ENCODE results near the gene DDX10. TPM values are rescaled to one million over a fixed set of nuclear protein-coding genes. Genes with fewer than 3 reads are reported as not detected.

Gene DDX10
- polyA plus RNA-seq, 1 of the 3 experiments (the other 2 are of a cell fraction), result 35.8 TPM

- Histone ChIP-seq H3K4me3 (ENCODE audit: low read depth in 2 of 2, low read length in 1 of 2) (no peak overlapping the region), H3K27ac (ENCODE audit: low read depth in 2 of 2, low read length in 1 of 2) (no peak overlapping the region), H3K9me3 (no peaks in the 10 kb centered on the region), H3F3A (replicated peaks; ENCODE audit: insufficient read depth) (peaks cover 6% of the 10 kb centered on the region), H3K9me2 (no peaks in the 10 kb centered on the region), H3K79me2 (ENCODE audit: insufficient read depth) (peaks cover 4% of the 10 kb centered on the region; the same call in 1 of the 2 replicates), H4K20me1 (ENCODE audit: insufficient read depth) (no peaks in the 10 kb centered on the region), H3K27me3 (ENCODE audit: insufficient read depth) (no peaks in the 10 kb centered on the region), H3K4me1 (ENCODE audit: control insufficient read depth in 1 of 2, insufficient read depth in 2 of 2, low read depth in 1 of 2, low read length in 1 of 2) (peaks cover 0 to 8% of the 10 kb centered on the region in 2 experiments; a peak in 2 of 4 replicates), H2AFZ (ENCODE audit: low read depth) (no peak overlapping the region), H3K9ac (no peak overlapping the region), H3K36me3 (replicated peaks in 1 of 2; ENCODE audit: control insufficient read depth in 1 of 2, insufficient read depth in 2 of 2, low read length in 1 of 2) (no peaks in the 10 kb centered on the region), H3K4me2 (no peak overlapping the region)
- 96% methylated on average over 2 of the region's 2 CpGs for WGBS (ENCODE audit: low lambda C conversion rate)
- POLR2A ChIA-PET, result no interaction called here
- DNase-seq, result no peak
- TF ChIP-seq ELF1 (IDR thresholded peaks at IDR 0.05), result no peak
- no peak for TF ChIP-seq RFX5 (IDR thresholded peaks at IDR 0.05; ENCODE audit: low read length)
- no peak for TF ChIP-seq YY1 (IDR thresholded peaks at IDR 0.05; ENCODE audit: low read depth)
- no peak for TF ChIP-seq ZBTB33 (IDR thresholded peaks at IDR 0.05; ENCODE audit: borderline replicate concordance, low read depth)
- TF ChIP-seq JUND (IDR thresholded peaks at IDR 0.05), result no peak
- TF ChIP-seq RAD21 (IDR thresholded peaks at IDR 0.05; ENCODE audit: low read length), result no peak
- TF ChIP-seq GABPA (IDR thresholded peaks at IDR 0.05; ENCODE audit: low read depth), result no peak
- no peak for TF ChIP-seq TCF12 (IDR thresholded peaks at IDR 0.05)
- TF ChIP-seq NFIC (IDR thresholded peaks at IDR 0.05; ENCODE audit: borderline replicate concordance), result no peak
- no peak for TF ChIP-seq USF2 (IDR thresholded peaks at IDR 0.05; ENCODE audit: borderline replicate concordance, low read depth, low read length)
- TF ChIP-seq PBX3 (IDR thresholded peaks at IDR 0.05), result no peak
- TF ChIP-seq POLR2AphosphoS5 (IDR thresholded peaks at IDR 0.05; ENCODE audit: low read depth, low read length), result no peak
- no peak for TF ChIP-seq SMC3 (IDR thresholded peaks at IDR 0.05; ENCODE audit: low read depth, low read length)
- TF ChIP-seq FOXM1 (IDR thresholded peaks at IDR 0.05; ENCODE audit: low read depth), result no peak
- TF ChIP-seq EZH2phosphoT487 (IDR thresholded peaks at IDR 0.05; ENCODE audit: borderline replicate concordance, low read depth), result no peak
- no peak for TF ChIP-seq FOXJ3 (CRISPR knock-in tag; IDR thresholded peaks at IDR 0.05)
- no peak for TF ChIP-seq MXI1 (IDR thresholded peaks at IDR 0.05; ENCODE audit: low read depth, low read length)
- CTCF ChIA-PET, result no interaction called here
Observed at GRCh38 chr11:108807262-108807661, 142.4 kb downstream of the DDX10 start.

Data from SK-N-SH (cell line).